Tibial nerve (tissue), 4 donors: Measurements from ENCODE around the gene PSMB11. TPM values are rescaled to one million over a fixed set of nuclear protein-coding genes. Genes with fewer than 3 reads are reported as not detected.

Source experiments
- DNase-seq, 2 donors: peaks; one replicate each; pipeline ENCODE4 v3.0.0-alpha.2; 2019; ENCODE audit warnings: low spot score in 2 of 2
- H3K27ac ChIP-seq, 4 donors: fragments of 200-600 bp; sonication (generic) in 3 of 4; one replicate each; pipeline ENCODE4 v1.5.1; 2017 to 2019; ENCODE audit warnings: mild to moderate bottlenecking in 1 of 4
- H3K27me3 ChIP-seq, 2 donors: fragments of 200-600 bp; sonication (generic) in 1 of 2; one replicate each; pipeline versions ENCODE4 v1.5.1 to v1.6.0; 2017 to 2019
- H3K36me3 ChIP-seq, 3 donors: fragments of 200-600 bp; sonication (generic); one replicate each; pipeline ENCODE4 v1.5.1; 2018 to 2019
- H3K4me1 ChIP-seq, 4 donors: fragments of 200-600 bp; sonication (generic) in 3 of 4; one replicate each; pipeline ENCODE4 v1.5.1; 2017 to 2019
- H3K4me3 ChIP-seq, 4 donors: fragments of 200-600 bp; sonication (generic) in 3 of 4; one replicate each; pipeline ENCODE4 v1.5.1; 2017 to 2019; ENCODE audit warnings: mild to moderate bottlenecking in 1 of 4, moderate library complexity in 1 of 4
- H3K9me3 ChIP-seq, 4 donors: fragments of 200-600 bp; sonication (generic) in 3 of 4; one replicate each; pipeline ENCODE4 v1.5.1; 2017 to 2019
- EP300 ChIP-seq, 2 donors: sonication (generic); formaldehyde crosslinking; IDR thresholded peaks; one replicate each; pipeline ENCODE4 v1.6.1; 2017; ENCODE audit warnings: antibody characterized with exemption in 2 of 2, mild to moderate bottlenecking in 1 of 2
- POLR2A ChIP-seq, 2 donors: fragments of 450-650 bp; IDR thresholded peaks; one replicate each; pipeline ENCODE4 v1.6.1; 2017; ENCODE audit warnings: antibody characterized with exemption in 2 of 2, mild to moderate bottlenecking in 2 of 2, moderate library complexity in 2 of 2
- WGBS, 2 donors: methylation state at CpG; one replicate each; pipeline ENCODE4 v1.1.5; 2018; 5-methylcytosine and 5-hydroxymethylcytosine counted together
- total RNA-seq, 4 donors: library from RNA; depleted of rRNA; stranded (reverse); fragments of >200 nt; gene quantifications; one replicate each; pipeline ENCODE4 v1.1.0, GENCODE V29; 2016
- TF ChIP-seq, protein P1 (sequence below), 5 experiments: fragments of 200-600 bp in 3 of 5; fragments of 450-650 bp in 2 of 5; sonication (generic) in 3 of 5; IDR thresholded peaks; one replicate each; pipeline ENCODE4 v1.5.1; 2016 to 2019; ENCODE audit warnings: antibody characterized with exemption in 5 of 5, mild to moderate bottlenecking in 3 of 5, moderate library complexity in 2 of 5

Gene PSMB11
- total RNA-seq, 4 donors from 2014 or later: not detected

DNA sequence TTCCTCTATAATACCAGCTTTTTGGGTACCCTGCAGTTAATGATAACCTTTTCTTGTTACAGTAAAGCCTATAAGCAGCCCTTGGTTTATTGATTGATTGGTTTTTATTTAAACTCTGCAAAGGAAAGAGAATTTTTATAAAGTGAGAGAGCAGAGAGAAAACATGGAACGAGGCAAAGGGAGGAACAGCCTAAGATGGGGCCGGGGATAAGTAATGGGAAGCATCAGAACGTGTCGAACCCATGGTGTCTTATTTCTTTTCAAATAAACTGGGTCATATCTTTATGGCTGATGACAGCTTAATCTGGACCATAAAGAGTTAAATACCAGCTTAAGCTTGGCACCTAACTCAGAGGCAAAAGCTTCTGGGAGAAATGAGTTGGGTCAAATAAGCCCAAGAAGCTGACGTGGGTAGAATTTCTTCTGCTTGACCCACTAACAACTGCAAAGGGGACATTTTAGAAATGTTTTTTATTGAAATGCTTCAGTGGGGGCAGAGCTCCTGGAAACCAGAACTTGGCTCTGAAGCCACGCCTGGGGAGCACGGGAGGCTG lies 20.0 kb upstream of the PSMB11 start:
- Histone ChIP-seq H3K4me1 (peaks cover 0 to 4% (median 0%) of the 10 kb centered on the region in 4 donors), H3K27me3 (no peaks in the 10 kb centered on the region), H3K36me3 (peaks cover 0 to 44% (median 2%) of the 10 kb centered on the region in 3 donors), H3K27ac (no peak overlapping the region), H3K9me3 (no peaks in the 10 kb centered on the region), H3K4me3 (no peak overlapping the region)
- WGBS, 2 donors: 50 to 55% methylated on average over 7 of the region's 7 CpGs
- TF ChIP-seq EP300 (IDR thresholded peaks at IDR 0.05): no peak
- TF ChIP-seq, protein P1, sequence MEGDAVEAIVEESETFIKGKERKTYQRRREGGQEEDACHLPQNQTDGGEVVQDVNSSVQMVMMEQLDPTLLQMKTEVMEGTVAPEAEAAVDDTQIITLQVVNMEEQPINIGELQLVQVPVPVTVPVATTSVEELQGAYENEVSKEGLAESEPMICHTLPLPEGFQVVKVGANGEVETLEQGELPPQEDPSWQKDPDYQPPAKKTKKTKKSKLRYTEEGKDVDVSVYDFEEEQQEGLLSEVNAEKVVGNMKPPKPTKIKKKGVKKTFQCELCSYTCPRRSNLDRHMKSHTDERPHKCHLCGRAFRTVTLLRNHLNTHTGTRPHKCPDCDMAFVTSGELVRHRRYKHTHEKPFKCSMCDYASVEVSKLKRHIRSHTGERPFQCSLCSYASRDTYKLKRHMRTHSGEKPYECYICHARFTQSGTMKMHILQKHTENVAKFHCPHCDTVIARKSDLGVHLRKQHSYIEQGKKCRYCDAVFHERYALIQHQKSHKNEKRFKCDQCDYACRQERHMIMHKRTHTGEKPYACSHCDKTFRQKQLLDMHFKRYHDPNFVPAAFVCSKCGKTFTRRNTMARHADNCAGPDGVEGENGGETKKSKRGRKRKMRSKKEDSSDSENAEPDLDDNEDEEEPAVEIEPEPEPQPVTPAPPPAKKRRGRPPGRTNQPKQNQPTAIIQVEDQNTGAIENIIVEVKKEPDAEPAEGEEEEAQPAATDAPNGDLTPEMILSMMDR (IDR thresholded peaks at IDR 0.05): no peak
- no peak for TF ChIP-seq POLR2A (IDR thresholded peaks at IDR 0.05)
- no peak for DNase-seq

DNA sequence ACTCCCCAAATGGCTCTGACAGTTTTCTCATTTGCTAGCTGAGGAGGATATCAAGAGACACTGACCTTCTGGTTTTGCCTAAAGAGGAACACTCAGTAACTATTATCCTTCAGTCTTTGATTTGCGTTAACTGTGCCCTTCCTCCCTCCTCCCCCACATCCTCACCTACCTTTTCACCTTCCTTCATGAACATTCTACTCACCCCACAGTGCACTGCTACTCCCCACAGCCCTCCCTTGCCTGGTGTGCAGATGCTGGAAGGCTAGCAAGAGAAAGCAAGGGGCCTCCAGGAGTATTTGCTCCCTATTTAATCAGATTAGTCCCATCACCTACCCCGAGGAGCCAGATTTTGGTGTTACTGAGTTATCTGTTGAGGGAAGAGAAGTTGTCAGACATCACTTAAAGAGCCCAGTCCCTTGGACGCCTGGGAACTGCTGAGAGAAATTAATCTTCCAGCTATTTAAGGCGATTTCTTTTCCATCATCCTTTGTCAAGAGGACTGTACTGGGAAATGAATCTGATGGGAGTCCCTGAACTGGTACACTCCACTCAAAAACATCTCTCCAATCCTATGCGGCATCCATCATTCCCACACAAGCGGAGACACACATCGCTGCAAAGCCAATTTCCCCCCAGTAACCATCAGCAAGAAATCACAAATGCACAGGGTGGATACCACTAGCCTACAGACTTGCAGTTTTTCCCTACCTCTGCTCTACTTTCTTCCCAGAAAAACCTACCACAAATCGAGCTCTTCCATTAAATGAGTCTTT lies 18.8 kb upstream of the PSMB11 start:
- Histone ChIP-seq H3K36me3 (peaks cover 0 to 56% (median 2%) of the 10 kb centered on the region in 3 donors), H3K27ac (no peak overlapping the region), H3K4me1 (peaks cover 0 to 4% (median 0%) of the 10 kb centered on the region in 4 donors), H3K4me3 (no peak overlapping the region), H3K27me3 (no peaks in the 10 kb centered on the region), H3K9me3 (no peaks in the 10 kb centered on the region)
- TF ChIP-seq, protein P1 (IDR thresholded peaks at IDR 0.05): no peak
- TF ChIP-seq EP300 (IDR thresholded peaks at IDR 0.05) (no peak), POLR2A (IDR thresholded peaks at IDR 0.05) (no peak)
- DNase-seq: no peak
- 77 to 80% methylated on average over 8 of the region's 8 CpGs for WGBS, 2 donors

DNA sequence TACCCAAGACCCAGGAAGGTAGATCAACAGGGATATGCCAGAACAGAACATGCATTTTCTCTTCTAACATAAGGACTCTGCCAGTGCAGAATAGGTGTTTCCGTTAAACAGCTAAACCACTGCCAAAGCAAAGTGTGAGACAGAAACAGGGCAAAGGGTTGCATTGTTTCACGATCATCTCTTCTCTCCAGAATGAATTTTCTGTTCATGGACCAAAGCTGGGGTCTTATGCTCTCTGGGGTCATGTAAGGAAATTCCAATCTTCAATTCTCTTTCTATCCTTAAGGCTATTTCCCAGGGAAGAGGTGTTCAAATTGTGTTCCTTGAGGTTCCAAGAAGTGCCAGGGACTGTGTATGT lies 18.2 kb upstream of the PSMB11 start:
- peaks cover 0 to 9% (median 0%) of the 10 kb centered on the region in 4 donors for H3K4me1 ChIP-seq
- WGBS, 2 donors: 79 to 86% methylated on average over 2 of the region's 2 CpGs
- TF ChIP-seq, protein P1 (IDR thresholded peaks at IDR 0.05): no peak
- no peak for TF ChIP-seq POLR2A (IDR thresholded peaks at IDR 0.05)
- no peak for TF ChIP-seq EP300 (IDR thresholded peaks at IDR 0.05)
- DNase-seq: no peak
- H3K27ac ChIP-seq: no peak overlapping the region
- no peaks in the 10 kb centered on the region for H3K27me3 ChIP-seq
- no peaks in the 10 kb centered on the region for H3K9me3 ChIP-seq
- H3K36me3 ChIP-seq: peaks cover 0 to 61% (median 2%) of the 10 kb centered on the region in 3 donors
- H3K4me3 ChIP-seq: no peak overlapping the region

DNA sequence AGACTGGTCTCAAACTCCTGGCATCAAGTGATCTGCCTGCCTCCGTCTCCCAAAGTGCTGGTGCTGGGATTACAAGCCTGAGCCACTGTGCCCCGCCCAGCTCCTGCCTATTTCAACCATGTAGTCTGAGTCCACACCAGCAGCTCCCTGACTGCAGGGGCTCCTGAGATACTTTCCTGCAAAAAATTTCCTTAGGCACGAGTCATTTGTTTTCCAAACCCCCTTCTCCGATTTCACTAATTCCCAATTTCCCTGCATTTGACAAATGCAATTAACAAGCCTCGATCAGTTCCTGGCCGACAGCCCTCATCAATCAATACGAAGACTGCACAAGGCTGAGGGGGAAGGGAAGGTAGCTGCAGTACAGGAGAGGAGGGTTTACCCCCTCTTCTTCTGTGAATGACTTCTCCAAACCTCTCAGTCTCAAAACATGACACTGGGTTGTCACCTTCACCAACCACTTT lies 17.4 kb upstream of the PSMB11 start:
- Histone ChIP-seq H3K27me3 (no peaks in the 10 kb centered on the region), H3K4me1 (peaks cover 0 to 15% (median 0%) of the 10 kb centered on the region in 4 donors), H3K36me3 (peaks cover 0 to 70% (median 2%) of the 10 kb centered on the region in 3 donors), H3K27ac (no peak overlapping the region), H3K9me3 (no peaks in the 10 kb centered on the region), H3K4me3 (no peak overlapping the region)
- TF ChIP-seq EP300 (IDR thresholded peaks at IDR 0.05): no peak
- TF ChIP-seq POLR2A (IDR thresholded peaks at IDR 0.05): no peak
- TF ChIP-seq, protein P1 (IDR thresholded peaks at IDR 0.05): no peak
- no peak for DNase-seq
- WGBS, 2 donors: 62 to 66% methylated on average over 7 of the region's 7 CpGs
